Gastroesophageal sphincter (tissue), 4 donors: Measurements from ENCODE around the gene CTNNA1. TPM values are rescaled to one million over a fixed set of nuclear protein-coding genes. Genes with fewer than 3 reads are reported as not detected.

Source experiments
- ATAC-seq: fragments of 150-250 bp; one replicate; pipeline ENCODE4 v1.9.1; 2016; ENCODE audit warnings: mild to moderate bottlenecking, moderate library complexity
- H3K27ac ChIP-seq, 4 donors: fragments of 200-600 bp; sonication (generic) in 3 of 4; 1 replicate in 3 of 4; 2 replicates in 1 of 4; pipeline ENCODE4 v1.5.1; 2016 to 2019
- H3K27me3 ChIP-seq: fragments of 200-600 bp; sonication (generic); one replicate; pipeline ENCODE4 v1.5.1; 2019
- H3K36me3 ChIP-seq, 2 donors: fragments of 200-600 bp; sonication (generic); one replicate each; pipeline ENCODE4 v1.5.1; 2019; ENCODE audit warnings: control low read depth in 1 of 2
- H3K4me1 ChIP-seq, 3 donors: fragments of 200-600 bp; sonication (generic); 1 replicate in 2 of 3; 2 replicates in 1 of 3; pipeline ENCODE4 v1.5.1; 2016 to 2019; ENCODE audit warnings: control low read depth in 2 of 3
- H3K4me3 ChIP-seq, 2 donors: fragments of 200-600 bp; sonication (generic); one replicate each; pipeline ENCODE4 v1.5.1; 2019; ENCODE audit warnings: mild to moderate bottlenecking in 1 of 2, moderate library complexity in 1 of 2
- H3K9me3 ChIP-seq, 3 donors: fragments of 200-600 bp; sonication (generic); one replicate each; pipeline ENCODE4 v1.5.1; 2017 to 2019; ENCODE audit warnings: control low read depth in 2 of 3
- EP300 ChIP-seq: sonication (generic); formaldehyde crosslinking; IDR thresholded peaks from one replicate; pipeline ENCODE4 v1.6.1; 2017; ENCODE audit warnings: antibody characterized with exemption, mild to moderate bottlenecking
- POLR2A ChIP-seq, 2 donors: fragments of 450-650 bp; IDR thresholded peaks; one replicate each; pipeline ENCODE4 v1.6.1; 2017; ENCODE audit warnings: antibody characterized with exemption in 2 of 2, mild to moderate bottlenecking in 2 of 2, moderate library complexity in 1 of 2
- POLR2AphosphoS5 ChIP-seq: sonication (generic); formaldehyde crosslinking; IDR thresholded peaks from one replicate; pipeline ENCODE4 v1.6.1; 2017; ENCODE audit warnings: antibody characterized with exemption
- whole genome bisulfite sequencing, 2 donors: methylation state at CpG; one replicate each; pipeline ENCODE4 v1.1.5; 2018; ENCODE audit warnings: low coverage in 1 of 2; 5-methylcytosine and 5-hydroxymethylcytosine counted together
- total RNA-seq, 4 donors: library from RNA; depleted of rRNA; stranded (reverse); fragments of >200 nt; gene quantifications; one replicate each; pipeline ENCODE4 v1.1.0, GENCODE V29; 2016
- TF ChIP-seq, protein P1 (sequence below), 4 experiments: fragments of 200-600 bp in 2 of 4; fragments of 450-650 bp in 2 of 4; sonication (generic) in 1 of 4; IDR thresholded peaks; one replicate each; pipeline ENCODE4 v1.5.1; 2017 to 2019; ENCODE audit warnings: antibody characterized with exemption in 4 of 4, mild to moderate bottlenecking in 2 of 4, moderate library complexity in 2 of 4

The CTNNA1 gene
- total RNA-seq, 4 donors from 2014 or later, result 289 to 425 (median 365) TPM

DNA sequence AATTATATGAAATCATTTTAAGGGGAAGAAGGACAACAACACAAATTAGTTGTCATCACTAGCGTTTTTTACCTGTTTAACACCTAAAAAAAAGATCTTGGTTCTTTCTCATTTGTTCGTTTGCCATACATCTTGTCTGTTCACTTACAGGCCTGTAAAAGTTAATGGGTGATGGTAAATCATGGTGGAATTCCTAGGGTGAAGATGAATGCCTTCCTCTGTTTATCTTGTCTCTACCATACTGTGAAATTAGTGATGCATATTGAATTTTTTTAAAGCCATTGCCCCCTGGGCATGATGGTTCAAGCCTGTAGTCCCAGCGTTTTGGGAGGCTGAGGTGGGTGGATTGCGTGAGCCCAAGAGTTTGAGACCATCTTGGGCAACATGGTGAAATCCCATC lies 75.3 kb downstream of the CTNNA1 start:
- no peak overlapping the region for H3K4me3 ChIP-seq
- H3K4me1 ChIP-seq, result peaks cover 2 to 45% (median 8%) of the 10 kb centered on the region in 3 donors
- H3K36me3 ChIP-seq, result peaks cover 0 to 49% of the 10 kb centered on the region in 2 donors
- H3K27ac ChIP-seq, result no peak overlapping the region
- no peaks in the 10 kb centered on the region for H3K9me3 ChIP-seq
- no peak for ATAC-seq
- 78 to 82% methylated on average over 4 of the region's 4 CpGs for WGBS, 2 donors
- no peak for TF ChIP-seq POLR2A (IDR thresholded peaks at IDR 0.05)
- no peak for TF ChIP-seq POLR2AphosphoS5
- TF ChIP-seq EP300, result no peak
- TF ChIP-seq, protein P1, sequence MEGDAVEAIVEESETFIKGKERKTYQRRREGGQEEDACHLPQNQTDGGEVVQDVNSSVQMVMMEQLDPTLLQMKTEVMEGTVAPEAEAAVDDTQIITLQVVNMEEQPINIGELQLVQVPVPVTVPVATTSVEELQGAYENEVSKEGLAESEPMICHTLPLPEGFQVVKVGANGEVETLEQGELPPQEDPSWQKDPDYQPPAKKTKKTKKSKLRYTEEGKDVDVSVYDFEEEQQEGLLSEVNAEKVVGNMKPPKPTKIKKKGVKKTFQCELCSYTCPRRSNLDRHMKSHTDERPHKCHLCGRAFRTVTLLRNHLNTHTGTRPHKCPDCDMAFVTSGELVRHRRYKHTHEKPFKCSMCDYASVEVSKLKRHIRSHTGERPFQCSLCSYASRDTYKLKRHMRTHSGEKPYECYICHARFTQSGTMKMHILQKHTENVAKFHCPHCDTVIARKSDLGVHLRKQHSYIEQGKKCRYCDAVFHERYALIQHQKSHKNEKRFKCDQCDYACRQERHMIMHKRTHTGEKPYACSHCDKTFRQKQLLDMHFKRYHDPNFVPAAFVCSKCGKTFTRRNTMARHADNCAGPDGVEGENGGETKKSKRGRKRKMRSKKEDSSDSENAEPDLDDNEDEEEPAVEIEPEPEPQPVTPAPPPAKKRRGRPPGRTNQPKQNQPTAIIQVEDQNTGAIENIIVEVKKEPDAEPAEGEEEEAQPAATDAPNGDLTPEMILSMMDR (IDR thresholded peaks at IDR 0.05), result no peak
- no peaks in the 10 kb centered on the region for H3K27me3 ChIP-seq

DNA sequence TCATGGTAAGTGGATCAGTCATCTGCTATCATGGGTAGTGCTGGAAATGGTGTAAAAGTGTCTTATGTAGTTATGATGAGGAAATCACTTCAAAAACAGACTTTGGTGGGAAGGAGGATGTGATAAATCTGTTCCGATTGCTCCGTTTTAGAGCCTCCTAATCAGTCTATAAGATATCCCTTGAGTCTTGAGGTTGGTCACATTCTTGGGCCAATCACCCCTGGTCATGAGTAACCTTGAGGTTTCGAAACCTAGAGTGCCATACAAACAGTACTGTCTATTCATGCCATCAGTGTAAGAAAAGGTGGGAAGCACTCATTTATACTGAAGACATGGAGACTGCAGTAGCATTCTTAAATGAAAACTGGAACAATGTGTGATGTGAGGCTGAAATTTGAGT lies 76.1 kb downstream of the CTNNA1 start:
- H3K27me3 ChIP-seq, result no peaks in the 10 kb centered on the region
- TF ChIP-seq POLR2A (IDR thresholded peaks at IDR 0.05) (no peak), POLR2AphosphoS5 (no peak), EP300 (no peak)
- TF ChIP-seq, protein P1 (IDR thresholded peaks at IDR 0.05), result no peak
- 100% methylated on average over 2 to 3 of the region's 3 CpGs for WGBS, 2 donors

DNA sequence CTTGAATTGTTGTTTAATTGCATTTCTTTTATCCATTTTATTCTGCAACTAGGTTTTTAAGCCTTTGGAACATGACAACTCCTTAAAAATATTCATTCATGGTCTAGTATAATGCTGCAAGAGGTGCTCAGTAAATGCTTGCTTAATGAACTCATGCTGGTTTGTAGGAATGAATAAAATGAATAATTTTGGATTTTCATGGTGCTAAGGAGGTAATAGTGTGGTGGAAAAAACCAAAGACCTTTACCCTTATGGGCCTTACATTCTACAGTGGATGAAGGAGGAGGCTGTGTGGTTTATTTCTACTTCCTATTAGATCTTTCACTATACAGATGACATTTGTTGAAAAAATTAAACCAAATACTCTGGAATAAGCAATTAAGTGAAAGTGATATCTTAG lies 78.5 kb downstream of the CTNNA1 start:
- peaks cover 0 to 34% of the 10 kb centered on the region in 2 donors for H3K36me3 ChIP-seq
- H3K4me1 ChIP-seq, result peaks cover 2 to 51% (median 10%) of the 10 kb centered on the region in 3 donors
- ATAC-seq, result no peak
- H3K27me3 ChIP-seq, result no peaks in the 10 kb centered on the region
- H3K27ac ChIP-seq, result no peak overlapping the region
- no peak for TF ChIP-seq POLR2A (IDR thresholded peaks at IDR 0.05)
- TF ChIP-seq, protein P1 (IDR thresholded peaks at IDR 0.05), result no peak
- TF ChIP-seq POLR2AphosphoS5, result no peak
- H3K4me3 ChIP-seq, result no peak overlapping the region
- no peaks in the 10 kb centered on the region for H3K9me3 ChIP-seq

More for the DNA sequence above, 76.1 kb downstream of the CTNNA1 start:
- Histone ChIP-seq H3K4me1 (peaks cover 2 to 42% (median 8%) of the 10 kb centered on the region in 3 donors), H3K27ac (no peak overlapping the region), H3K36me3 (peaks cover 0 to 48% of the 10 kb centered on the region in 2 donors), H3K4me3 (no peak overlapping the region), H3K9me3 (no peaks in the 10 kb centered on the region)
- ATAC-seq, result no peak

GRCh38 chr5:138832218-138832617 lies 79.0 kb downstream of the CTNNA1 start:
- no peak for TF ChIP-seq POLR2AphosphoS5
- TF ChIP-seq EP300, result no peak
- TF ChIP-seq, protein P1 (IDR thresholded peaks at IDR 0.05), result no peak
- no peak for TF ChIP-seq POLR2A (IDR thresholded peaks at IDR 0.05)
- Histone ChIP-seq H3K9me3 (no peaks in the 10 kb centered on the region), H3K36me3 (peaks cover 0 to 29% of the 10 kb centered on the region in 2 donors), H3K27ac (no peak overlapping the region), H3K4me3 (no peak overlapping the region), H3K27me3 (no peaks in the 10 kb centered on the region), H3K4me1 (peaks cover 2 to 51% (median 10%) of the 10 kb centered on the region in 3 donors)
- no peak for ATAC-seq
- WGBS, 2 donors, result 45 to 48% methylated on average over 2 of the region's 2 CpGs

- H3K36me3 ChIP-seq, result peaks cover 0 to 21% of the 10 kb centered on the region in 2 donors
- H3K9me3 ChIP-seq, result no peaks in the 10 kb centered on the region
- H3K4me3 ChIP-seq, result no peak overlapping the region
- H3K4me1 ChIP-seq, result peaks cover 2 to 55% (median 10%) of the 10 kb centered on the region in 3 donors
- TF ChIP-seq, protein P1 (IDR thresholded peaks at IDR 0.05), result no peak
- TF ChIP-seq EP300, result no peak
- no peak for TF ChIP-seq POLR2AphosphoS5
- TF ChIP-seq POLR2A (IDR thresholded peaks at IDR 0.05), result no peak
- no peaks in the 10 kb centered on the region for H3K27me3 ChIP-seq
- WGBS, 2 donors, result 74 to 100% methylated on average over 2 of the region's 2 CpGs
- ATAC-seq, result no peak
- H3K27ac ChIP-seq, result no peak overlapping the region
Observed at GRCh38 chr5:138833080-138833479, 79.9 kb downstream of the CTNNA1 start.
